ENCODE results near the gene ZNF132.

Gene ZNF132

DNA sequence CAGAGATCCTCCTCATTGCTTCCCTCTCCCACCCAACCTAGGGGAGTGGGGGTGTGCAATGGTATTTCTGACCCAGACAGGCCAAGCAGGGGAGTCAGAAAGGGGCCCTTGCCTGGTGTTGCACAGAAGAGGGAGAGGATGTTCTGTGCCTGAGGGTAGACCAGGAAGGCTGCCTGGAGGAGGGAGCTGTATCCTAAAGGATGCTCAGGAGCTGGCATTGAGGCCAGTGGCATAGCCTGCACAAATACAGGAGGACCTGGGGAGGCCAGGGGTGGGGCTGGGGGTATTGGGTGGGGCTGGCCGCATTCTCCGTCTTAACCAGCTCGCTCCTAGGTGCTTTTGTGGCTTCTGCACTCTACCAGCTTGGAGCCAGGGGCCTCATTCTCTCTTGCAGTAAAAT is 40.0 kb downstream of the ZNF132 start:
- in situ Hi-C loops (cut with MboI; ENCODE audit: low sequenced_read_pairs, unreplicated experiment) = no loop called here
- DNase-seq (ENCODE audit: low spot score) = no peak
- TF ChIP-seq, protein P1, sequence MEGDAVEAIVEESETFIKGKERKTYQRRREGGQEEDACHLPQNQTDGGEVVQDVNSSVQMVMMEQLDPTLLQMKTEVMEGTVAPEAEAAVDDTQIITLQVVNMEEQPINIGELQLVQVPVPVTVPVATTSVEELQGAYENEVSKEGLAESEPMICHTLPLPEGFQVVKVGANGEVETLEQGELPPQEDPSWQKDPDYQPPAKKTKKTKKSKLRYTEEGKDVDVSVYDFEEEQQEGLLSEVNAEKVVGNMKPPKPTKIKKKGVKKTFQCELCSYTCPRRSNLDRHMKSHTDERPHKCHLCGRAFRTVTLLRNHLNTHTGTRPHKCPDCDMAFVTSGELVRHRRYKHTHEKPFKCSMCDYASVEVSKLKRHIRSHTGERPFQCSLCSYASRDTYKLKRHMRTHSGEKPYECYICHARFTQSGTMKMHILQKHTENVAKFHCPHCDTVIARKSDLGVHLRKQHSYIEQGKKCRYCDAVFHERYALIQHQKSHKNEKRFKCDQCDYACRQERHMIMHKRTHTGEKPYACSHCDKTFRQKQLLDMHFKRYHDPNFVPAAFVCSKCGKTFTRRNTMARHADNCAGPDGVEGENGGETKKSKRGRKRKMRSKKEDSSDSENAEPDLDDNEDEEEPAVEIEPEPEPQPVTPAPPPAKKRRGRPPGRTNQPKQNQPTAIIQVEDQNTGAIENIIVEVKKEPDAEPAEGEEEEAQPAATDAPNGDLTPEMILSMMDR (IDR thresholded peaks at IDR 0.05; ENCODE audit: borderline replicate concordance, control extremely low read depth, extremely low read depth, insufficient read depth, missing control alignments) = no peak

DNA sequence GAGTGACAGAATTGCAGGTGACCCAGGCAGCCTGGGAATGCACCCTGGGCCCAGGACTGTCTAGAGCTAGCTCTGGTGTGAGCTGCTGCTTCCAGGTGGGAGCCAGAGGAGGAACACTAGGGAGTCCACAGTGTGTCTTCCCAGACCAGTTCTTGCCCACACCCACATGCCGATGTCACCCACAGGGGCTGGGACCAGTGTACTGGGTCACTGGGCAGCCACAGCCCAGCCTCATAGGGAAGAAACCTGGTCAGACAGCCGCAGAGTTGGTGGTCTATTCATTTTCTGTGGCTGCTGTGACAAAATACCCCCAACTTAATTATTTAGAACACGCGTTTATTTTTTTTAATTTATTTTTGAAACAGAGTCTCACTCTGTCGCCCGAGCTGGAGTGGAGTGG is 41.4 kb downstream of the ZNF132 start:
- DNase-seq (ENCODE audit: low spot score) = no peak
- in situ Hi-C loops (cut with MboI; ENCODE audit: low sequenced_read_pairs, unreplicated experiment) = no loop called here
- TF ChIP-seq, protein P1 (IDR thresholded peaks at IDR 0.05; ENCODE audit: borderline replicate concordance, control extremely low read depth, extremely low read depth, insufficient read depth, missing control alignments) = no peak

DNA sequence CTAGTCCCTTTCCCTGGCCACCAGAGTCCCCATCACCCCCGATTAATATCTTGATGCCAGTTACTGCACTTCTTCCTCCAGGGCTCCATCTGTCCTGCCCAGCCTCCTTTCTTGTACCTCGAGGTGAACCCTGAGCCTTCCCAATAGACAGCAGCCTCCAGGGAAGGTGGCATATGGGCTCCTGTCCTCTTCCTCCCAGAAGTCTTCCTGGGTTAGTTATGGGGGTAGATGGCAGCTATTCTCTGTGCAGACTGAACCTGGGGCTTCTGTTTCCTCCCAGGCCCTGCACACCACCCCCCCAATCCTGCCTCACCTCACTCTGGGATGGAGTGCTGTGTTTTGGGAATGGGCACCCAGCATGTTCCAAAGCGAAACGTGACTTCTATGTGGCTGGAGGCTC is 41.9 kb downstream of the ZNF132 start:
- no peak for DNase-seq (ENCODE audit: low spot score)
- TF ChIP-seq, protein P1 (IDR thresholded peaks at IDR 0.05; ENCODE audit: borderline replicate concordance, control extremely low read depth, extremely low read depth, insufficient read depth, missing control alignments) = no peak
- in situ Hi-C loops (cut with MboI; ENCODE audit: low sequenced_read_pairs, unreplicated experiment) = no loop called here

DNA sequence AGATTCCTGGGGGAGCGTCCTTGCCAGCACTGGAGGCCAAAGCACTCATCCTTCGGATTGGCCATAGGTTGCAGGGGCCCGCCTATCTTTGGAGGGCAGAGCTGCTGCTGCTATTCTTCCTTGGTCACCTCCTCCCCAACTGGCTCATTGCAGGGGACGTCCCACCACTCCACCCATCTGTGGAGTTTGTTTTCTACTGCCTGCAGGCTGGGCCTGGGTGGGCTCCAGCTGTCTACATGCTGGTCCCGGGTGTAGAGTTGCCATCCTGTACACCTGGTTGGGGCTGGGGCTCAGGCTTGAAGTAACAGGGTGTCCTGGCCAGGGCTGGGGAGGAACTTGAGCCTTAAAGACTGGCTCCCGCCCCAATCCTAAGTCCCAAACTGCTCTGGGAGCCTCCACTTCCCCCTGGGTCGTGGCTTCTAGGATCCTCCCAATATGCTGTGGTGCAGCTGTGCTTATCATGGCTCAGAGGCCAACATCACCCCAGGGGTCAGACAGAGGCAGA is 42.4 kb downstream of the ZNF132 start:
- TF ChIP-seq, protein P1 (IDR thresholded peaks at IDR 0.05; ENCODE audit: borderline replicate concordance, control extremely low read depth, extremely low read depth, insufficient read depth, missing control alignments) = no peak
- in situ Hi-C loops (cut with MboI; ENCODE audit: low sequenced_read_pairs, unreplicated experiment) = no loop called here
- DNase-seq (ENCODE audit: low spot score) = peak; percentile 20

DNA sequence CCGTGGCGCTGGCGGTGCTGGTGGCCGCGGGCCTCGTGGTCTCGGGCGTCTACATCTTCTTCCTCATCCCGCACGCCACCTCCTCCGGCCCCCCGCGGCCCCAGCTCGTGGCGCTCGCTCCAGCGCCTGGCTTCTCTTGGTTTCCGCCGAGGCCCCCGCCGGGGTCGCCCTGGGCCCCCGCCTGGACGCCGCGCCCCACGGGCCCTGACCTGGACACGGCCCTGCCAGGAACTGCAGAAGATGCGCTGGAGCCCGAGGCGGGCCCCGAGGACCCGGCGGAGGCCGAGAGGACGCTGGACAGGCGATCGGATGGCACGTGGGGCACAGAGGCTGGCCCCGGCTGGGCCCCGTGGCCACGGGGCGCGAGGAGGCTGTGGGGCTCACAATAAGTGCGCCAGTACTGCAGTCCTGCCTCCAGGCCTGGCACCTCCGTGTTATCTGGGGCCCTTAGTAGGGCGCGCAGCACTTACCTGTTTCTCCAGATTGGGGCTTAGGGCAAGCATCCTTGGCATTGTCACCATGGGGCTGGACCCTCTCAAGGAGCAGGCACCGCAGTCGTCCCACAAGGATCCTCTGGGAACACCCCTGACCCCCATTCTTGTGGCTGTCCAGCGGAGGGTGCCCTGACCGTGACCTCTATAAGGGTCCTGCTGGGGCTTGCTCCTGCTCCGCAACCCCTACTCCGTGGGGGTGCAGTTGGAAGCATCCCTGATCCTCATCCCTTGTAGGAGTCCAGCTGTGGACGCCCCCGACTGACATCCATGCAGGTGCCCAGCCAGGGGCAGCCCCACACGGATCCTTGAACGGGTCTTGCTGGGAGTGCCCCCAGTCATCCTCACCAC is 43.0 kb downstream of the ZNF132 start:
- DNase-seq (ENCODE audit: low spot score) = peak; percentile 21
- in situ Hi-C loops (cut with MboI; ENCODE audit: low sequenced_read_pairs, unreplicated experiment) = no loop called here
- TF ChIP-seq, protein P1 (IDR thresholded peaks at IDR 0.05; ENCODE audit: borderline replicate concordance, control extremely low read depth, extremely low read depth, insufficient read depth, missing control alignments) = no peak

DNA sequence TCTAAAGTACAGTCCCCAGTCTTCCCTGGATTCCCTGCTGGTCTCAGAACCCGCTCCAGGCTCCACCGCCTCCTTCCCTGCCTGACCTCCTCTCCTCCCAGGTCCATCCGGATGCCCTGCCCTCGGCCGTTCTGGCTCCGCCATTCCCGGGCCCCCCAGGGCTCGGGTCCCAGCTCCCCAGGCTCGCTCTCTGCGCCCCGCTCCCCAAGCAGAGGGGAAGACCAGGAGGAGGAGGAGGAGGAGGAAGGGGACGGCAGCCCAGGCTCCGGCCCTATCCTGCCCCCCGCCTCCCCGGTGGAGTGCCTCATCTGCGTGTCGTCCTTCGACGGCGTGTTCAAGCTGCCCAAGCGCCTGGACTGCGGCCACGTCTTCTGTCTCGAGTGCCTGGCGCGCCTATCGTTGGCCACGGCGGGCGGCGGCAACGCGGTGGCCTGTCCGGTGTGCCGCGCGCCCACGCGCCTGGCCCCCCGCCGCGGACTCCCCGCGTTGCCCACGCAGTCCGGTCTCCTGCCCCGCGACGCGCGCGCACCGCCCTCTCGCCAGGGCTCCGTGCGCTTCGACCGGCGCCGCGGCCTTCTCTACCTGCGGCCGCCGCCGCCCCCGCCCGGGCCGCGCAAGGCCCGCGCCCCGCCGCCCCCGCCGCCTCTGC is 43.9 kb downstream of the ZNF132 start:
- TF ChIP-seq, protein P1 (IDR thresholded peaks at IDR 0.05; ENCODE audit: borderline replicate concordance, control extremely low read depth, extremely low read depth, insufficient read depth, missing control alignments) = no peak
- DNase-seq (ENCODE audit: low spot score) = no peak
- in situ Hi-C loops (cut with MboI; ENCODE audit: low sequenced_read_pairs, unreplicated experiment) = no loop called here
